ENCODE data around the gene BIN2. TPM values are rescaled to one million over a fixed set of nuclear protein-coding genes. Genes with fewer than 3 reads are reported as not detected.

Gene BIN2
- total RNA-seq, 1 donor from 2014 or later = not detected

DNA sequence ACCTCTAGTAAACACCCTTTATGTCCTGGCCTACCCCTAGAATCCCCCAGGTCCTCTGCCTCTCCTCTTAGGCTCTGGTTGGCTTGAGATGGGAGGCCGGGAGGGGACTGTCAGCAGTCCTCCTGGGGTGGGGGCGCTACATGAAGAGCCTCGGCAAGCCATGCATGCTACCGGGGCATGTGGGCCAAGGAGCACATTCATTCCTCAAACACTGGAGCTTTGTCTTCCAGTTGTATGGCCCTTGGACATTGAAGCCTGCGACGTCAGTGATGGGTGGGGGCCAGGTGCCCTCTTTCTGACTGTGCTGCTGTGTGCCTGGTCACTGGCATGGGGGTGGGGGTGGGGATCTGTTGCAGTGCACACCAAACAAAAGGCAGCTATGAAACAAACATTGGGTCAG lies 38.3 kb upstream of the BIN2 start:
- H3K4me3 Mint-ChIP-seq (ENCODE audit: unreplicated experiment) = no peak overlapping the region
- DNase-seq = no peak
- H3K9me3 Mint-ChIP-seq (ENCODE audit: unreplicated experiment) = no peaks in the 10 kb centered on the region
- TF ChIP-seq, protein P1, sequence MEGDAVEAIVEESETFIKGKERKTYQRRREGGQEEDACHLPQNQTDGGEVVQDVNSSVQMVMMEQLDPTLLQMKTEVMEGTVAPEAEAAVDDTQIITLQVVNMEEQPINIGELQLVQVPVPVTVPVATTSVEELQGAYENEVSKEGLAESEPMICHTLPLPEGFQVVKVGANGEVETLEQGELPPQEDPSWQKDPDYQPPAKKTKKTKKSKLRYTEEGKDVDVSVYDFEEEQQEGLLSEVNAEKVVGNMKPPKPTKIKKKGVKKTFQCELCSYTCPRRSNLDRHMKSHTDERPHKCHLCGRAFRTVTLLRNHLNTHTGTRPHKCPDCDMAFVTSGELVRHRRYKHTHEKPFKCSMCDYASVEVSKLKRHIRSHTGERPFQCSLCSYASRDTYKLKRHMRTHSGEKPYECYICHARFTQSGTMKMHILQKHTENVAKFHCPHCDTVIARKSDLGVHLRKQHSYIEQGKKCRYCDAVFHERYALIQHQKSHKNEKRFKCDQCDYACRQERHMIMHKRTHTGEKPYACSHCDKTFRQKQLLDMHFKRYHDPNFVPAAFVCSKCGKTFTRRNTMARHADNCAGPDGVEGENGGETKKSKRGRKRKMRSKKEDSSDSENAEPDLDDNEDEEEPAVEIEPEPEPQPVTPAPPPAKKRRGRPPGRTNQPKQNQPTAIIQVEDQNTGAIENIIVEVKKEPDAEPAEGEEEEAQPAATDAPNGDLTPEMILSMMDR (IDR thresholded peaks at IDR 0.05; ENCODE audit: partially characterized antibody, unreplicated experiment) = no peak
- H3K36me3 Mint-ChIP-seq (ENCODE audit: unreplicated experiment) = no peaks in the 10 kb centered on the region
- no peak overlapping the region for H3K27ac Mint-ChIP-seq (ENCODE audit: unreplicated experiment)
- H3K4me1 Mint-ChIP-seq (ENCODE audit: low read depth, unreplicated experiment) = no peaks in the 10 kb centered on the region
- H3K27me3 Mint-ChIP-seq (ENCODE audit: unreplicated experiment) = no peaks in the 10 kb centered on the region

DNA sequence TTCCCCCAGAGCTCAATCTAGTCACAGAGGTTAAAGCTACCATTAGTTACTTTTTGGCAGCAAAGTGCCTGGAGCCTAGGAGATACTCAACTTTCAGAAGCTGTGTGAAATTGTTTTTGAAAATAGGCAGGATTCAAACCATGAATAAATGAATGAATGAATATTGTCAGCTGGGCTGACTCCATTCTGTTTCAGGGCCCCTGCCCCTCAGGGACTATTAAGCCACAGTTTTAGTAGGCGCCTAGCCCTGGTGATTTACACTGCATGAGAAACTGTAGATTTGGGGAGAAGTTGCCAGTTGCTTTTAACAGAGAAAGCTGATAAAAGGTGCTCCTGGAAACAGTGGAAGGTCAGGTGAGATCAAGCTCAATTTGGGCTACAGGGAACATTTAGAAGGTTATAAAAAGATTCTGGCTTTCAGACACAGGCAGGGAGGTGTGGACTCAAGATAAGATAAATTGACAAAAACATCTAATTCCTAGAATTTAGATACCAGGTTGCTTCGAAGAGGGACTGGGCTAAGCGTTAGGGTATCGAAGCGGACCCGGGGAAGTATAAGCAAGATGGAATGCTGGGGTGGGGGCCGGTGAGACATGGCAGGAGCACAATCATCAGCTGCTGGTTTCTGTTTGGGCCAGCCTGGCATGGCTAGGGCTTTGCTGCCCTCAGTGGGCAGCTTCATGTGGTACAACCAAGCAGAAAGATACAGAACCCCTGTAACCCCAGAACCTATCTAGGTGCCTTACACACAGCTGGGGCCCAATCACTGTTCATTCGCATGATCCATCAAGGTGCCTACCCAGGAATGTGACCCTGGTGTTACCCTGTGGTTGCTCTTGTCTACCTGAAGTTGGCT lies 37.4 kb upstream of the BIN2 start:
- no peak overlapping the region for H3K4me3 Mint-ChIP-seq (ENCODE audit: unreplicated experiment)
- no peaks in the 10 kb centered on the region for H3K9me3 Mint-ChIP-seq (ENCODE audit: unreplicated experiment)
- no peak overlapping the region for H3K27ac Mint-ChIP-seq (ENCODE audit: unreplicated experiment)
- DNase-seq = no peak
- no peaks in the 10 kb centered on the region for H3K27me3 Mint-ChIP-seq (ENCODE audit: unreplicated experiment)
- no peaks in the 10 kb centered on the region for H3K4me1 Mint-ChIP-seq (ENCODE audit: low read depth, unreplicated experiment)
- TF ChIP-seq, protein P1 (IDR thresholded peaks at IDR 0.05; ENCODE audit: partially characterized antibody, unreplicated experiment) = no peak
- no peaks in the 10 kb centered on the region for H3K36me3 Mint-ChIP-seq (ENCODE audit: unreplicated experiment)

- H3K27me3 Mint-ChIP-seq (ENCODE audit: unreplicated experiment) = no peaks in the 10 kb centered on the region
- TF ChIP-seq, protein P1 (IDR thresholded peaks at IDR 0.05; ENCODE audit: partially characterized antibody, unreplicated experiment) = no peak
- H3K4me1 Mint-ChIP-seq (ENCODE audit: low read depth, unreplicated experiment) = no peaks in the 10 kb centered on the region
- no peak overlapping the region for H3K27ac Mint-ChIP-seq (ENCODE audit: unreplicated experiment)
- H3K36me3 Mint-ChIP-seq (ENCODE audit: unreplicated experiment) = no peaks in the 10 kb centered on the region
- H3K9me3 Mint-ChIP-seq (ENCODE audit: unreplicated experiment) = no peaks in the 10 kb centered on the region
- no peak for DNase-seq
- H3K4me3 Mint-ChIP-seq (ENCODE audit: unreplicated experiment) = no peak overlapping the region
These were observed 36.3 kb upstream of the BIN2 start for GRCh38 chr12:51360315-51360714.

DNA sequence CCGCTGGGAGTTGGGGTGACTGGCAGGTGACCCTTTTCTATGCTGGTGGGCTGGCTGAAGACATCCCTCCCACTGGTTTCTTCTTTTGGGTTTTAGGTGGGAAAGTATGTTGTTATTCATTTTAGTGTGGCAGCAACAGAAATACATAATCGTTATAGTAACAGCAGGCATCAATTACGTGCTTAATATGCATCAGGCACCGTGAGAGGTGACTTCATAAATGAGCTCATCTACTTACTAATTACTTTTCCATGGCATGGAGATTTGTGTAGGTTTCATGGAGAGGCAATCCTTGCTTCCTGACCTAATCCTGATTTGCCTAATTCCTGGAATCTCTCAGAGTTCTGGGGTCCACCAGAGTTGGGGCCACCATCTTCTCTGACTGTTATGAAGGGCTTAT lies 35.9 kb upstream of the BIN2 start:
- Mint-ChIP-seq H3K36me3 (ENCODE audit: unreplicated experiment) (no peaks in the 10 kb centered on the region), H3K9me3 (ENCODE audit: unreplicated experiment) (no peaks in the 10 kb centered on the region), H3K27ac (ENCODE audit: unreplicated experiment) (no peak overlapping the region), H3K4me1 (ENCODE audit: low read depth, unreplicated experiment) (no peaks in the 10 kb centered on the region), H3K4me3 (ENCODE audit: unreplicated experiment) (no peak overlapping the region), H3K27me3 (ENCODE audit: unreplicated experiment) (no peaks in the 10 kb centered on the region)
- TF ChIP-seq, protein P1 (IDR thresholded peaks at IDR 0.05; ENCODE audit: partially characterized antibody, unreplicated experiment) = no peak
- DNase-seq = no peak

- DNase-seq = no peak
These were observed 34.5 kb upstream of the BIN2 start for GRCh38 chr12:51358496-51358895.

More at GRCh38 chr12:51358496-51358895, 34.5 kb upstream of the BIN2 start:
- peaks cover 2% of the 10 kb centered on the region for H3K27me3 Mint-ChIP-seq (ENCODE audit: unreplicated experiment)
- H3K9me3 Mint-ChIP-seq (ENCODE audit: unreplicated experiment) = no peaks in the 10 kb centered on the region
- no peaks in the 10 kb centered on the region for H3K36me3 Mint-ChIP-seq (ENCODE audit: unreplicated experiment)
- H3K4me1 Mint-ChIP-seq (ENCODE audit: low read depth, unreplicated experiment) = no peaks in the 10 kb centered on the region
- TF ChIP-seq, protein P1 (IDR thresholded peaks at IDR 0.05; ENCODE audit: partially characterized antibody, unreplicated experiment) = no peak
- no peak overlapping the region for H3K27ac Mint-ChIP-seq (ENCODE audit: unreplicated experiment)
- H3K4me3 Mint-ChIP-seq (ENCODE audit: unreplicated experiment) = no peak overlapping the region
